ENCODE measurements around the gene LRP1B.
"Not testable (repeated sequence)": the region's sequence is repeated elsewhere in the genome, so short reads cannot be mapped to it uniquely, and the experiment has no call there.

LRP1B gene

GRCh38 chr2:141869572-141869971, 261.2 kb downstream of the LRP1B start:
- DNase-seq, result no peak

GRCh38 chr2:141863964-141864363, 266.9 kb downstream of the LRP1B start:
- no peak for DNase-seq

- DNase-seq, result peak in 1 of 2 donors; percentile 9
These were observed 274.4 kb downstream of the LRP1B start for GRCh38 chr2:141856215-141856919.

GRCh38 chr2:141848191-141848590, 282.6 kb downstream of the LRP1B start:
- no peak for DNase-seq

GRCh38 chr2:141844231-141844630, 286.6 kb downstream of the LRP1B start:
- no peak for DNase-seq

GRCh38 chr2:141835103-141835502, 295.7 kb downstream of the LRP1B start:
- no peak for DNase-seq

GRCh38 chr2:141828761-141829160, 302.1 kb downstream of the LRP1B start:
- no peak for DNase-seq

- no peak for DNase-seq
These were observed 306.0 kb downstream of the LRP1B start for GRCh38 chr2:141824790-141825189.

- DNase-seq, result no peak
These were observed 309.9 kb downstream of the LRP1B start for GRCh38 chr2:141820893-141821292.

- not testable (repeated sequence) for DNase-seq
These were observed 315.5 kb downstream of the LRP1B start for GRCh38 chr2:141815320-141815719.

GRCh38 chr2:141814150-141814549, 316.7 kb downstream of the LRP1B start:
- no peak for DNase-seq

- DNase-seq, result no peak
These were observed 320.7 kb downstream of the LRP1B start for GRCh38 chr2:141810148-141810547.

- DNase-seq, result no peak
These were observed 324.7 kb downstream of the LRP1B start for GRCh38 chr2:141806090-141806489.

GRCh38 chr2:141805302-141805701, 325.5 kb downstream of the LRP1B start:
- no peak for DNase-seq

- DNase-seq, result no peak
These were observed 334.4 kb downstream of the LRP1B start for GRCh38 chr2:141796449-141796848.

GRCh38 chr2:141791521-141791920, 339.3 kb downstream of the LRP1B start:
- DNase-seq, result no peak

GRCh38 chr2:141782574-141782973, 348.2 kb downstream of the LRP1B start:
- no peak for DNase-seq

GRCh38 chr2:141778315-141778835, 352.4 kb downstream of the LRP1B start:
- no peak for DNase-seq

- DNase-seq, result no peak
These were observed 360.3 kb downstream of the LRP1B start for GRCh38 chr2:141770530-141770929.

GRCh38 chr2:141767691-141768090, 363.1 kb downstream of the LRP1B start:
- DNase-seq, result no peak

- DNase-seq, result no peak
These were observed 363.8 kb downstream of the LRP1B start for GRCh38 chr2:141767051-141767450.

GRCh38 chr2:141766225-141766624, 364.6 kb downstream of the LRP1B start:
- DNase-seq, result no peak

GRCh38 chr2:141748616-141749015, 382.2 kb downstream of the LRP1B start:
- DNase-seq, result no peak

GRCh38 chr2:141741652-141742051, 389.2 kb downstream of the LRP1B start:
- no peak for DNase-seq
